NCI-H460 (cell line): Measurements from ENCODE around the gene VRTN. TPM values are rescaled to one million over a fixed set of nuclear protein-coding genes. Genes with fewer than 3 reads are reported as not detected.
"Not testable (repeated sequence)": the region's sequence is repeated elsewhere in the genome, so short reads cannot be mapped to it uniquely, and the experiment has no call there.

ENCODE experiments used
- DNase-seq: peaks from one replicate; pipeline ENCODE4 v3.0.0-alpha.2; 2016; ENCODE audit warnings: low read depth; ENCODE audit errors: extremely low read depth
- total RNA-seq: library from RNA; depleted of rRNA; stranded (reverse); fragments of >200 nt; shearing (Covaris generic); gene quantifications from 2 replicates; pipeline ENCODE4 v1.2.3, GENCODE V29; 2014

VRTN gene
- total RNA-seq, 1 experiment from 2014 or later = not detected

GRCh38 chr14:74347795-74348100 lies 523 bp upstream of the VRTN start:
- no peak for DNase-seq

- DNase-seq = no peak
These were observed 628 bp downstream of the VRTN start for GRCh38 chr14:74348735-74349463.

- no peak for DNase-seq
These were observed 1.5 kb downstream of the VRTN start for GRCh38 chr14:74349757-74350156.

GRCh38 chr14:74350211-74350927 lies 2.1 kb downstream of the VRTN start:
- DNase-seq = no peak

GRCh38 chr14:74350928-74351323 lies 2.7 kb downstream of the VRTN start:
- no peak for DNase-seq

- no peak for DNase-seq
These were observed 8.8 kb downstream of the VRTN start for GRCh38 chr14:74356892-74357575.

- no peak for DNase-seq
These were observed 9.3 kb downstream of the VRTN start for GRCh38 chr14:74357585-74357984.

- no peak for DNase-seq
These were observed 10.0 kb downstream of the VRTN start for GRCh38 chr14:74358176-74358829.

- no peak for DNase-seq
These were observed 11.9 kb downstream of the VRTN start for GRCh38 chr14:74360163-74360562.

GRCh38 chr14:74362361-74362915 lies 14.2 kb downstream of the VRTN start:
- peak; percentile 76 for DNase-seq

GRCh38 chr14:74364271-74364880 lies 16.1 kb downstream of the VRTN start:
- DNase-seq = no peak

GRCh38 chr14:74368026-74368425 lies 19.8 kb downstream of the VRTN start:
- DNase-seq = no peak

GRCh38 chr14:74368441-74368840 lies 20.2 kb downstream of the VRTN start:
- DNase-seq = no peak

- no peak for DNase-seq
These were observed 29.9 kb downstream of the VRTN start for GRCh38 chr14:74377976-74378690.

- peak; percentile 17 for DNase-seq
These were observed 31.9 kb downstream of the VRTN start for GRCh38 chr14:74380172-74380571.

- DNase-seq = no peak
These were observed 32.6 kb downstream of the VRTN start for GRCh38 chr14:74380845-74381244.

- DNase-seq = not testable (repeated sequence)
These were observed 33.3 kb downstream of the VRTN start for GRCh38 chr14:74381571-74381970.

- no peak for DNase-seq
These were observed 34.0 kb downstream of the VRTN start for GRCh38 chr14:74382231-74382630.

GRCh38 chr14:74389980-74390379 lies 41.7 kb downstream of the VRTN start:
- DNase-seq = no peak

GRCh38 chr14:74390505-74390904 lies 42.2 kb downstream of the VRTN start:
- not testable (repeated sequence) for DNase-seq
